ENCODE results near the gene LRP1-AS.
"Not testable (repeated sequence)": the region's sequence is repeated elsewhere in the genome, so short reads cannot be mapped to it uniquely, and the experiment has no call there.

Gene LRP1-AS

GRCh38 chr12:57139796-57140649 lies 7.4 kb downstream of the LRP1-AS start:
- no peak for DNase-seq (ENCODE audit: low spot score)

GRCh38 chr12:57138526-57139272 lies 8.7 kb downstream of the LRP1-AS start:
- DNase-seq (ENCODE audit: low spot score): no peak

GRCh38 chr12:57135527-57136326 lies 11.7 kb downstream of the LRP1-AS start:
- no peak for DNase-seq (ENCODE audit: low spot score)

- DNase-seq (ENCODE audit: low spot score): no peak
These were observed 12.5 kb downstream of the LRP1-AS start for GRCh38 chr12:57134949-57135348.

GRCh38 chr12:57133916-57134315 lies 13.5 kb downstream of the LRP1-AS start:
- DNase-seq (ENCODE audit: low spot score): no peak

GRCh38 chr12:57133013-57133569 lies 14.3 kb downstream of the LRP1-AS start:
- DNase-seq (ENCODE audit: low spot score): no peak

- no peak for DNase-seq (ENCODE audit: low spot score)
These were observed 15.3 kb downstream of the LRP1-AS start for GRCh38 chr12:57131896-57132744.

- DNase-seq (ENCODE audit: low spot score): no peak
These were observed 16.5 kb downstream of the LRP1-AS start for GRCh38 chr12:57130941-57131340.

- DNase-seq (ENCODE audit: low spot score): no peak
These were observed 17.5 kb downstream of the LRP1-AS start for GRCh38 chr12:57129889-57130288.

GRCh38 chr12:57129321-57129842 lies 18.0 kb downstream of the LRP1-AS start:
- no peak for DNase-seq (ENCODE audit: low spot score)

- no peak for DNase-seq (ENCODE audit: low spot score)
These were observed 18.7 kb downstream of the LRP1-AS start for GRCh38 chr12:57128519-57129247.

GRCh38 chr12:57127726-57128518 lies 19.5 kb downstream of the LRP1-AS start, which contains the start of gene LRP1:
Gene LRP1 (plus strand): TSS chr12:57128483. CDS start chr12:57128965, 482 bp downstream.
- DNase-seq (ENCODE audit: low spot score): peak; percentile 75

- DNase-seq (ENCODE audit: low spot score): peak; percentile 74
These were observed 20.2 kb downstream of the LRP1-AS start for GRCh38 chr12:57127101-57127725.

- no peak for DNase-seq (ENCODE audit: low spot score)
These were observed 20.9 kb downstream of the LRP1-AS start for GRCh38 chr12:57126561-57126960.

GRCh38 chr12:57126061-57126460 lies 21.4 kb downstream of the LRP1-AS start:
- no peak for DNase-seq (ENCODE audit: low spot score)

- peak; percentile 74 for DNase-seq (ENCODE audit: low spot score)
These were observed 23.1 kb downstream of the LRP1-AS start for GRCh38 chr12:57124261-57124877.

- DNase-seq (ENCODE audit: low spot score): no peak
These were observed 23.6 kb downstream of the LRP1-AS start for GRCh38 chr12:57123813-57124212.

- not testable (repeated sequence) for DNase-seq (ENCODE audit: low spot score)
These were observed 26.7 kb downstream of the LRP1-AS start for GRCh38 chr12:57120718-57121117.

Measured in kidney tubule cell (primary cell).